T1000 (cell line): ENCODE data around the gene CBLIF.
"Not testable (repeated sequence)": the region's sequence is repeated elsewhere in the genome, so short reads cannot be mapped to it uniquely, and the experiment has no call there.

Experiments used
- DNase-seq: peaks from one replicate; lab custom pipeline; 2025; ENCODE audit warnings: mixed read lengths; lab: John Stamatoyannopoulos, UW

Gene CBLIF

DNA sequence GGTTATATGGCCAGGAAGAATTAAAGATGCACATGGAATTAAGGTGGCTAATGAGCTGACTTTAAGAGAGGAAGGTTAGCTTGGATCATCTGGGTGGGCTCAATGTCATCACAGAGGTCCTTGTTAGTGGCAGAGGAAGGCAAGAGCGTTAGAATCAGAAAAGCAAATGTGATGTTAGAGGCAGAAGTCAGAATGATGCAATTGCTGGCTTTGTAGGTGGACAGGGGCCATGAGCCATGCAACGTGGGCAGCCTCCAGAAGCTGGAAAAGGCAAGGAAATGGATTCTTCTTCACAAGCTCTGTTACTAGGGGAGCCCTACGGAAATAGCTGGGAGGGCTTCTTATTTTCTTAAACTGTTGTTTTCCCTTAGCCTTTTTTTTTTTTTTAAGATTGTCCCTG, 2.3 kb upstream of the CBLIF start:
- DNase-seq = no peak

DNA sequence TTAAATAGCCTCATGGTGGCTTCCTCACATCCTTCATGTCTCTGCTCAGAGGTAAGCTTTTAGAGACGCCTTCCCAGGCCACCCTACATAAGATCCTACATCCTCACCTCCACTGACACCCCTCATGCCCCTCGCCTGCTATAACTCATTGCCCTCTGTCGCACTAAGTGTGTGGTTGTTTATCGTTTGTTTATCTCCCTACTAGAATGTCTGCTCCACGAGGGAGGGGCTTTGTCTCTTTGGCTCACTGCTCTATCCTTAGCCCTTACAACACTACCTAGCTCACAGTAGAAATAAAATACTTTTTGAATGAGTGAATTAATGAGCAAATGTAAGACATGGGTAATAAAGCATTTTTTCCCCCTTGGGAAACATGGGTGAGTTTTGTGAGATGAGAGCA, 1.3 kb upstream of the CBLIF start:
- DNase-seq = no peak

DNA sequence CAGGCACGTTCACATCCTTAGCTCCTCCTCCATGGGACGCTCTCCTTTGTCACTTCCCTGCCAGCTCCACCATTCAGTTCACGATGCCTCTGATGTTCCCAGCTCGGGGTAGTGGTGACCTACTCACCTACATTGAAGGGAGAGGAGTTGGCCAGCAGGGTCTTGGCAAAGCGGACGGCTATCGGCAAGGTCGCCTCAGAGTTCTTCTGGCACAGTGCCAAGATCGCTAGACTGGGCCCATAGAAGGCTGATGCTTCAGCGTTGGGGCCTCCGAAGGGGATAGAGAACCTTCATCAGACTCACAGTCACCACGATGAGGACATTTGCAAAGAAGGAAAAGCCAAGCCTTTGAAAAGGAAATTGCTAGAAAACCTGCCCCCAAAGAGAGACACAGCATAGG, 3.0 kb downstream of the CBLIF start:
- no peak for DNase-seq

DNA sequence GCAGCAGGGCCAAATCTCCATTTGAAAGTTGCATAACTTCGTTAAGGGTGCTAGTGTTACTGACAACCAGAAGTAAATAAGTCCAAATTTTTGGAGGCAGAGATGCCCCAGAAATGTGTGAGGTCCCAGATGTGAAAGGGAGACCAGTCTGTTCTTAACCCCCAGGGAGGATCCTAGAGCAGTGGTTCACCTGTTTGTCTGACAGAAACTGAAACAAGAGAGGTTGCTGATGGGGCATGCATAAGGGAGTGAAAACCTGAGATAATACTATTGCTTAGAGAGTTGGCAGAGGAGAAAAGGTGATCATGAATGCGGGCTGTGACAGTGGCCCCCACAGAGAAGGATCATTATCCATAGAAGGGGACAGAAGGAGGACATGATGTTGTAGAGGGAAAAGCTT, 3.8 kb downstream of the CBLIF start:
- DNase-seq = no peak

DNA sequence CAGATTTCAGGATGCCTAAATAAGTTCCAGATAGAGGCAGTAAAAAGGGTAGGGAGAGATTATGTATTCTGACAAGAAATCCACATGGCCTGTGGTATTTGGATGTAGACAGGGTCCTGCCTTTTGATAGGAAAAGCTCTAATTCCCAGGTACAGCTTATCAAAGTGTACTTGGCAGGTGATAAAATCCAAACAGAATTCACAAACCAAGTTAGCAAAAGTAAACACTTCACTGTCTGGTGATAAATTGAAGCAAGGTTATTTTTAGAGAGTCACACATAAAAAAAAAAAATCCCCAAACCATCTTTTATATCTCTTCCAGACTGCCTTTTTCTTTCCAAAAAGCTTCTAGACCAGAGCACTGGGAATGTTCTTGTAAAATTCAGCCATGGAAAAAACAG, 5.7 kb downstream of the CBLIF start:
- no peak for DNase-seq

DNA sequence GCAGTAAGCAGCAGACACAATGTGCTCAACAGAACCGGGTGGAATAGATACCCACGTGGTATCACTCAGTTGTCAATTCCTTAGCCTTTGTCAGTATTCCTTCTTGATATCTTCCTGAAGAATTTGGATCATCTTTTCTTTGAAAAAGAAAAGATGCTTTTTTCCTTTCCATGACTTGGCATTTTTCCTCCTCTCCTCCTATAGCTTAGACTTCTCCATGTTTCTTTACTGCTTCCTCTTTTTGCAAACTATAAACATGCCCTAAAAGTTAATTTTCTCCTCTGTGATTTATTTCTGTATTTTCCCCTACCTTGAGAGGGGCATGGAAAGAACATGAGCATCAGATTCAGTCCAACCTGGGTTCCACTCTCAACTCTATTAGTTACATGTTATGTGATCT, 11.7 kb downstream of the CBLIF start:
- DNase-seq = no peak

DNA sequence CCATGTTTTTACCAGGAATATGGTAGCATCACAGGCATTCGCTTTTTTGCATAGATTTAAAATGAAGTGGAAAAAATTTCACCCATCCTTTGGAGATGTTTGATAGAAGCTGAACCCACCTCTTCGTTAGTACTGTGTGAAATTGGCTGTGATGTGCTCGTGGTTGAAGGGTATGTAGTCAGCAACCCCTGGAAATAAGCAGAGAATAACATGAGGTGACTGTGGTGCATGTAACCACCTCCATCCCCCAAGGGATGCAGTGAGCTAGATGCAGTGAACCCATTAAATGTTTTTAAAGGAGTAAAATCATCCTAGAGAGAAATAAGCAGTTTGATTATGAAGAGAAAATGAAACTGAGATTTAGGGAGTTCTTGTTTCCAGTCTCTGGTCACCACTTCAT, 15.9 kb downstream of the CBLIF start:
- DNase-seq = no peak

DNA sequence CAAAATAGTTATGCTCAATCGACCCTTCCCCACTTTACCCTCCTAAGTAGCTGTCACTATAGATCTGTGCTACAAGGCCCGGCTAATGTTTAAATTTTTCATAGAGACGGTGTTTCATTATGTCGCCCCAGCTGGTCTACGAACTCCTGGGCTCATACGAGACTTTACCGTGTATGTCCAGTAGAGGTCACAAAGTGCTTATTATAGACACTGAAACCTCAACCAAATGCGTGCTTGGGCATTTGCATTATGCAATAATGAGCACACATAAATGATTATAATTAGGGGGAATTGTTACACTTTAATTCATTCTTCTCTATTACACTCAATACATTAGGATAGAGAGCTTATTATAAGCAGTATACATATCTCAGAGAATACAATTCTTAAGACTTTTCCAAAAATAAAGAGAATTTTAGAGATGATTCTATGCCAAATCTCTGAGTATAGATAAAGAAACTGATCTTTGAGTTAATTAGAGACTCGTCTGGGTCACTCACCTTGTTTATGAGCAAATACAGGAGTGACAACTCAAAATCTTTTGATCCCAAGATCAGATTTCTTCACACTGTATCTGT, 22.2 kb downstream of the CBLIF start:
- no peak for DNase-seq

DNA sequence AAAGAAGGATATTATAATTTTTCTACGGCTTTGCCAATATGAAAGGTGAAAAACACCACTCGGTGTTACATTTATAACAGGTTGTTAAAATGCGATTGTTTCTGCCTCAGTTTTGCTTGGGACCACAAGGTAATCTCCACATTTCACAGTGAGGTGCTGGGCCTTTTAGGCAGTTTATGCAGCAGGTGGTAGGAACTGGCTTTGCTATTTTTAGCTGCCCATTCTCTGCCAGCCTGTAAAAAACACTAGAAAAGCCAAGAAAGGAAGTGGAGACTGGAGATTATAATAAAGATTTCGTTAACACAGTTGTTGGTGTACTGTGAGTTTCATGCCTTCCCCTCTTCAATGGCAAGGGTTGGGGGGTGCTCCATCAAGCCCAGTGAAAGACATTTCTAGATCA, 26.7 kb downstream of the CBLIF start:
- no peak for DNase-seq

DNA sequence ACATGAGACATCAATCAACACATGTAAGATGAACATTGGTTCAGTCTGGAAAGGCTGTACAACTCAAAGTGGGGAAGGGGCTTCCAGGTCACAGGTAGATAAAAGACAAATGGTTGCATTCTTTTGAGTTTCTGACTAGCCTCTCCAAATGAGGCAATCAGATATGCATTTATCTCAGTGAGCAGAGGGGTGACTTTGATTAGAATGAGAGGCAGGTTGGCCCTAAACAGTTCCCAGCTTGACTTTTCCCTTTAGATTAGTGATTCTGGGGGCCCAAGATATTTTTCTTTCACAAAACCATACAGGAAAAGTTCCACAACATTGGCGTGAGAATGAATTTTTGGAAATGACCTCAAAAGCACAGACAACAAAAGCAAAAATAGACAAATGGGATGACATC, 28.9 kb downstream of the CBLIF start:
- DNase-seq = not testable (repeated sequence)

DNA sequence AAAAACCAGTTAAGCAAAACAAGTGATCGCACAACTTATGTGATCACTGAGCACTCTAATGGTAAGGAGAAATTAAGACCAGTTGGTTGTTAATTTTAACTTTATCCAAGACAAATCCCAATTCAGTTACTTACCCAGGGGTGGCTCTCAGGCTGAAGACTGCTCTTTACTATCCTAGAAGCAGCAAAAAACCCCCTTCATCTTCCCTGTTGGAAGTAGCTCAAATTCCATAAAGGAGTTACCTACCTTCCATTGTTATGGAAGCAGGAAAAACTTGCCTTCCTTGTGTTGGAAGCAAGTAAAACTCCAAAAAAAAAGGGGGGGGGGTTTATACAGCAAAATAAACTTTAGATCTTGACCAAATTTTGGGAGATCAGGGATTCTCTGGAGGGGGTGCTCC, 29.5 kb downstream of the CBLIF start:
- no peak for DNase-seq

DNA sequence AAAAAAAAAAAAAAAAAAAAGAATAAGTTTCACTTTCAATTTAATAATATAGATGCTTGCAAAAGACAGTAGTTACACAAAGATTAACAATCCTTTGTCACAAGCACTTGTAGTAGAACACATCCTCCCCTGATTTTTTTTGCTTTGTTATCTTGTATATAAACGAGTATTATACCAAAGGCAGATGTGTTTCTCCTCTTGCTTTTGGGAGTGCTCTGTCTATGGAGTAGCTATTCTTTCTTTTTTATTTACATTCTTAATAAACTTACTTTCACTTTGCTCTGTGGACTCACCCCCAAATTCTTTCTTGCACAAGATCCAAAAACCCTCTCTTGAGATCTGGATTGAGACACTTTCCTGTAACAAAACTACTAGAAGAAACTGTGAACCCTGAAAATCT, 31.3 kb downstream of the CBLIF start:
- DNase-seq = no peak

DNA sequence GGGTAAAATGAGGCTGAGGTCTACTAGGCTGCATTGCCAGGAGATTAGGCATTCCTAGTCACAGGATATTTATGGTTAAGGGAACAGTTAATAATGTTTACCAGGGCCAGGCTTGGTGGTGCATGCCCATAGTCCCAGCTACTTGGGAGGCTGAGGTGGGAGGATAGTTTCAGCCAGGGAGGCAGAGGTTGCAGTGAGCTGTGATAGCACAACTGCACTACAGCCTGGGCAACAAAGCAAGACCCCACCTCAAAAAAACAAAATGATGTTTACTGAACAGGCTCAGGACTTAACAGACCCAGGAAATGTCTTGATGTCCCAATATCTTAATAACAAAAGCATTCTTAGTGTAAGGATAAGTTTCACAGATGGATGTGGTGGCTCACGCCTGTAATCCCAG, 31.9 kb downstream of the CBLIF start:
- DNase-seq = no peak

DNA sequence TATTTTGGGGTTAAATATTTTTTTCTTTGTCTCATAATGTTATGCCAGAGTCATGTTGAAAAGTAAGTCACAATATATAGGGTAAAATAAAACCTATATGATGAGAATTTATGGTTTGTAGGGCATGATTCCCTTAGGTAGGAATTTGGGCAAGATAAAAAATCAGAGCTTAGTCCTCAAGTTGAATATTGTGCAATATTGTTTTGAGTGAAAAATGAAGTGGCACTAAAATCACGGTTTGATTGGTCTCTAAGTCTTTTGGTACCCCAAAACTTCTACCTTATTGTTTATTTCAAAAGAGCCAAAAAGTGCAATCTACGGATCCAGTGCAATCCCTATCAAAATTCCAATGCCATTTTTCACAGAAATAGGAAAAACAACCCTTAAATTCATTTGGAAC, 33.1 kb downstream of the CBLIF start:
- no peak for DNase-seq

DNA sequence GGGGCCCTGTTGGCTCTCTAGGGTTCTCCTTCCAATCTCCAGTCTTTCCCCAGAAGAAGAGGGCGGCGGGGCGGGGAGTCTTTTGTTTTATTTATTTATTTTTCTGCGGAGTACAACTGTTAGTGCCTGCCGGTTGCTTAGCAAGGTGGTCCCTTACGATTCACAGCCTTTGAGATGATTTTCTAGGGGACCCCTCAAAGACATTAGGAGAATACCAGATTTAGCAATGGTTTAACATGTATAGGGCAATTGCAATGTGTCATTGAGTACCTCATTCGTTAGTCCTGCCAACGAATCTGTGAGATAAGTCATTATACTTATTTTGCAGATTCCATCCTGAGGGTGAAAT, 34.4 kb downstream of the CBLIF start:
- no peak for DNase-seq

DNA sequence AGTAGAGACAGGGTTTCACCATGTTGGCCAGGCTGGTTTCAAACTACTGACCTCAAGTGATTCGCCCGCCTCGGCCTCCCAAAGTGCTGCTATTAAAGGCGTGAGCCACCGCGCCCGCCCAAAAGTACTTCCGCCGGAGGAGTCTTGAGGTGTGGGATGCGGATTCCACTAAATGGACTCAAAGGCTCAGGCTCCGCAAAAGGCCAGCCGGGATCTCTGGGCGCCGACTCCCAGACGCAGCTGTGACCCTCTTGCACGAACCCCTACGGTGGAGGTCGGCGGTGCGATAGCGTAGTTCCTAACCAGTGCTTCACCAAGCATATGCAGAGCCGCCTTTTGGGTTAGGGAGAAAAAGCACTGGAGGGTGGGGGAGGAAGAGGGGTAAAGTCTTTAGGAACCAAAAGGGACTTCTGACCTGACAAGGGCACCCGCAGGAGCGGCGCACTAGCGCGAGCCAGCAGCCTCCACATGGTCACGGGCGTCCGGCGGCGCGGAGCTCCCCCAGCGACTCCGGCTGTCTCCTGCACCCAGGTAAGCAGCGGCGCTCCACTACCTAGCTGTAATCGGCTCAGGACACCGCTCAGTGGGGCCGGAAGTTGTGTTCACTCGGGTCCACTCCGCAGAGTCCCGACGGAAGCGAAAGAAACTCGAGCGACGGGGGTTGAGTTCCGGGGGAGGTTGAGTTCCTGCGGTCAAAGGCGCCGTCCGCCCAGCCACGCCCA, 34.9 kb downstream of the CBLIF start, which contains the start of gene MRPL16:
MRPL16 (minus strand) TSS at position 590 of the 722 bp plus-strand sequence; CDS start at position 470, 120 bp downstream.
- peak; percentile 72 for DNase-seq

DNA sequence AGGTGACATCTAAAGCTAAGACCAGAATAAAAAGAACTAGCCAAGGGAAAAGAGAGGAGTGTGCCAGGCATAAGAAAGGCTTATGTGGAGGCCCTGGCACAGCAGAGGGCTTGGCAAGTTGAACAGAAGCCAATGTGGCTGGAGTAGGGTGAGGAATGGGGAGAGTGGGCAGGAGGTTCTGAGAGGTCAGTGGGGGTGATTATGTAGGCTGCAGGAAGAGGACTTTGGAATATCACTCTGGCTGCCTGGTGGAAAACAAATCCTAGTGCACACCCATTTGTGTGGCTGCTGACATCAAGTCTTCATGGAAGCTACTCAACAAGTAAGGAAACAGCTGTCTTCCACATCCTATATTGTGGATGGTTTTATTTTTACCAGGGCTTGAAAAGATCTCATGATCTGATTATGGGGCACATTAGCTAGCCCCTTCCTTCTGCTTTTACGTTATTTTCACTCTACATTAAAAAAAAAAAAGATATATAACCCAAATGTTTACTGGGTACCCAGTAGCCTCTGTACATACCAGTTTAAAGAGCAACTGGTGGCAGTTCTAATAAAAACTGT, 38.2 kb downstream of the CBLIF start:
- no peak for DNase-seq

DNA sequence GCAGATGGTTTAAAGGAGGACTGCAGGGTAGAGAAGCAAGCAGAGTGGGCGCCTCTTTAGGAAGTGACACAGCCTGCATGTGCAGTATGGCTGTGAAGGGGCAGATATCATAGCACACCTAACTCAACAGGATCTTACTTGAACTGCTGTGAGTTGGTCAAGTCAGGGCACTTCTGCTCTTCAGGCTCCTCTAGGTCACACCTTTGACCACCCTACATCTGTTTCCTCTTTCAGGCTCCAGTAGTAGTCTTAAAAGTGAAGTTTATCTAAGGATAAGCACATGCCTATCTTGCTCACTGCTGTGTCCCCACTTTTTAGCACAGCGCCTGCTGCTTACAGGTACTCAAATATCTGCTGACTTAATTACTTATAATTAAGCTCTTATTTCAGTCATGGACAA, 41.2 kb downstream of the CBLIF start:
- DNase-seq = no peak

DNA sequence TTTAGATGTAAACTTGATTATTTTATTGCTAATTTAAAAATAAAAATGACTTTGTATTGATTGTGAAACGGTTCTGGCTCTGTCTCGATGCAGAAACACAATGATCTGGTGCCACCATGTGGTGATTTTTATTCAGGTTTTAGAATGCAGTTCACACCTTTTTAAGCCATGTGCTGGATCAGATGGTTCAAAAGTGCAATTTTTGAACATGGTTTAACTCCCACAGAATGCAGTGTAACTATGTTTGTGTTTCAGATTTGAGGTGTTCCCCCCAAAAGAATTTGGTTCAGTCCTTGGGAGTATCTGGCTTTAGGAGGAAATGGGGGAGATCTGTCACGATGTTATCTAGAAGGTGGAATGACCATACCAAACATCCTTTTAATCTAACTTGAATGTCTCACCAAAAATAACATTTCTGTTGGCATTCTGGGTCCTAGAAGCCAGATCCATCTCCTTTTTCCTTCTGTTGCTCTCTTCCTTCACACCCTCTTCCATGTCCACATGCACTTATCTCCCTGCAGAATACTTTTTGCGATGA, 42.6 kb downstream of the CBLIF start:
- no peak for DNase-seq

DNA sequence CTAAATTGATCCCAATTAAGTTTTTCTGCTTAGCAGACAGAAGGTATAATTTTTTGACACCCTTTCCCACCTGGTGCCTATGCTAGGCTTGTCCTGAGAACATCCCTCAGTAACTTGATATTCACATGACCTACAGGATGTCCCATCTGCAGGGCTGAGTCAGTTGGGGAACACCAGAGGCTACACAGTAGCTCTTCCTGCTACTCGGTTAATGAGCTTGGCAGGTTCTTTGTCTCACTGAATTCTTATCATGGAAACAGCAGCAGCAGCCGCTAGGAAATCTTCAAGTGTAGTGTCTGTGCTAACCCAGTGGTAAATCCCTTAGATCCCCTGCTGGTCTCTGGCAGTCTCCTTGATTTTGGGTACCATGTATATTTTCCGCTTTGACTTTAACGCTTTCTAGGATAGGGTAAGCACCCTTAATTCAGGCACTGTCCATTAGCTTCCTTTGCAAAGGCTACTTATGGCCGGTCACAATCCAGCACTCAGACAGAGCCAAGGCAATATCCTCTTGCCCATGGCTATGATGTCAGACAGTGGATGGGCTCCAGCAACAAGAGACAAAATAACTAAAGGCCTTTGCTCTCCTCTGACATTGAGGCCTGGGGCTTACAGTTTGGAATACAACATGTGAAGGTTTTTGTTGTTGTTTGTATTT, 43.2 kb downstream of the CBLIF start:
- DNase-seq = no peak

DNA sequence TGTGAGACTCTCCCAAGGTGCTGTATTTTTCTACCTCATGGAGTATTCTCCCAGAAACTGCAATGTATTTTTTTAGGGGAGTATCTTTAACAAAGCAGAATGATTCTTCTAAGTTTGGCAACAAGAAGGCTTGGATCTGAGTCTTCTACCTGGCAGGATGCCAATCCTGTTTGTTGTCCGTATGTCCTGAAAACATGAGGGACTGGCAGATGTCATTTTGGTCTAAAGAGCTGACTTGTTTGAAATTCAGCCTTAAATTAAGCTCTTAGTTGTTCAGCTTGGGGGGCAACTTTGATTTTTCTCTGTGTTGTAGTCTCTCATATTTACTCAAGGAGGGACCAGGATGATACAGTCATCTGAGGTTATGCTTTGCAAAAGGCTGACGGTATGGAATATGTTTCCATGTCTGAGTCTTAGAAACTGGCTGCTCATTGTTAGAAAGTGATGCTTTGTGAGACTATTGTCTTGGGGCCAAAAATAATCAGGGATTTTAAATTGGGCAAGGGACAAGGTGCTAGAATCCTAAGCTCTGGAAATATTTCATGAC, 44.1 kb downstream of the CBLIF start:
- DNase-seq = no peak

DNA sequence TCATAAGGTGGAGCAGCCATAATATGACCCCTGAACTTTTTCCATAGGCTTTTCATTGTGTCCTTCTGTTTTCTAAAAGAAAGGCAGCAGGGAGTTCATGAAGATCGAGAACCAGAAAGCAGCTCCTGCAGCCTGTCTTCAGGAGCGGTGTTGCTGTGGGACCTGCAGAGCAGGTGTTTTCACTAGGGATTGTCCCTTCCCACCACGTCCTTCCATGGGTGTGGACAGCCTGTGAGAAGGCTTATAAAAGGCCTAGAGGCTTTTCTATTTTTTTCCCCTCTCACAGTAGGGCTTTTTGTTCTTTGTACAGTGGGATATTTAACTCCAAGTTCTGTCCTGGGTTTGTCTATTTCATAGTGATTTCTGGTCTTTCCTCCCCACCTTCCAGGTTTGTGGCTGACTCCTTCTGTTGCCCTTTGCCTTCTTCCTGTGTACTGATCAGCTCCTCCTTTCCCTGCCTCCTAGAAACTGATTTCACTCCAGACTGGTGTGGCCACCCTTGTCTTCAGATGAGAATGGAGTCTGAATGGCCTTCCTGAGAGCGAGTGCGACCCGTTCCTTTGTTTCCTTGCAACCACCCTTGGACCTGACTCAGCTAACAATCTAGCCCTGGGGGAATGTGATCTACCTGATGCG, 44.8 kb downstream of the CBLIF start:
- no peak for DNase-seq
